K562 (cell line): Measurements from ENCODE around the gene ZNF554. TPM values are rescaled to one million over a fixed set of nuclear protein-coding genes. Genes with fewer than 3 reads are reported as not detected.

Source experiments
- CC2D1A ChIP-seq: fragments of 450-650 bp; IDR thresholded peaks from 2 replicates; pipeline ENCODE4 v1.6.1; 2017; ENCODE audit warnings: mild to moderate bottlenecking
- FOXA1 ChIP-seq: fragments of 450-650 bp; IDR thresholded peaks from 2 replicates; pipeline ENCODE4 v1.6.1; 2016; ENCODE audit warnings: mild to moderate bottlenecking, borderline replicate concordance
- GATAD2B ChIP-seq: fragments of 450-650 bp; IDR thresholded peaks from 2 replicates; pipeline ENCODE4 v1.6.1; 2017; ENCODE audit warnings: mild to moderate bottlenecking, borderline replicate concordance
- HDAC3 ChIP-seq: fragments of 450-650 bp; IDR thresholded peaks from 2 replicates; pipeline ENCODE4 v1.6.1; 2018; ENCODE audit warnings: borderline replicate concordance, mild to moderate bottlenecking, moderate library complexity; ENCODE audit not compliant: partially characterized antibody
- KDM4B ChIP-seq, 2 experiments: fragments of 450-650 bp in 1 of 2; sonication (generic) in 1 of 2; IDR thresholded peaks; 2 replicates each; pipeline ENCODE4 v1.6.1; 2016 to 2017; ENCODE audit warnings: borderline replicate concordance in 2 of 2, antibody characterized with exemption in 1 of 2, low read depth in 1 of 2, mild to moderate bottlenecking in 1 of 2
- MAZ ChIP-seq, 2 experiments: fragments of 450-650 bp in 1 of 2; sonication (generic) in 1 of 2; formaldehyde crosslinking; IDR thresholded peaks in 1 of 2; conservative IDR thresholded peaks in 1 of 2; 2 replicates each; pipeline versions ENCODE4 v1.4.0 to v1.5.0; 2020; ENCODE audit warnings: mild to moderate bottlenecking in 1 of 2, missing genetic modification reagents in 1 of 2
- MEIS2 ChIP-seq: fragments of 450-650 bp; IDR thresholded peaks from 2 replicates; pipeline ENCODE4 v1.6.1; 2014; ENCODE audit warnings: mild to moderate bottlenecking; ENCODE audit not compliant: partially characterized antibody
- MYBL2 ChIP-seq, 2 experiments: fragments of 450-650 bp in 1 of 2; sonication (generic) in 1 of 2; formaldehyde crosslinking in 1 of 2; IDR thresholded peaks; 2 replicates each; pipeline versions ENCODE4 v1.6.1 to v1.8.1; 2017 to 2022; ENCODE audit warnings: borderline replicate concordance in 1 of 2, inconsistent platforms in 1 of 2, low read depth in 1 of 2, mild to moderate bottlenecking in 1 of 2, missing genetic modification reagents in 1 of 2, moderate library complexity in 1 of 2
- NCOA2 ChIP-seq, 2 experiments: fragments of 450-650 bp; IDR thresholded peaks; 2 replicates each; pipeline ENCODE4 v1.6.1; 2018; ENCODE audit warnings: mild to moderate bottlenecking in 2 of 2, moderate library complexity in 1 of 2; ENCODE audit not compliant: partially characterized antibody in 2 of 2
- SNIP1 ChIP-seq: fragments of 450-650 bp; IDR thresholded peaks from 2 replicates; pipeline ENCODE4 v1.7.1; 2017; ENCODE audit warnings: low read depth, mild to moderate bottlenecking
- TAF9B ChIP-seq: fragments of 450-650 bp; IDR thresholded peaks from 2 replicates; pipeline ENCODE4 v1.6.1; 2018; ENCODE audit warnings: mild to moderate bottlenecking; ENCODE audit not compliant: partially characterized antibody
- TCF3 ChIP-seq: sonication (generic); formaldehyde crosslinking; IDR thresholded peaks from 2 replicates; pipeline ENCODE4 v1.4.0; 2020; ENCODE audit warnings: mild to moderate bottlenecking, missing genetic modification reagents
- YY1 ChIP-seq, 3 experiments: IDR thresholded peaks; 2 replicates each; pipeline ENCODE4 v1.6.1; 2011; ENCODE audit warnings: low read length in 2 of 3, mild to moderate bottlenecking in 2 of 3, moderate library complexity in 2 of 3, borderline replicate concordance in 1 of 3, control low read depth in 1 of 3, low read depth in 1 of 3; ENCODE audit not compliant: insufficient read depth in 3 of 3, insufficient replicate concordance in 2 of 3, control insufficient read depth in 1 of 3, insufficient read length in 1 of 3; ENCODE audit errors: extremely low read depth in 1 of 3
- ZNF212 ChIP-seq: fragments of 450-650 bp; formaldehyde crosslinking; IDR thresholded peaks from 2 replicates; pipeline ENCODE4 v1.4.0; 2020; ENCODE audit warnings: mild to moderate bottlenecking
- ZNF408 ChIP-seq: fragments of 250-450 bp; sonication (Bioruptor Pico); IDR thresholded peaks from 2 replicates; pipeline ENCODE4 v1.4.0; 2020; ENCODE audit warnings: low read depth, mild to moderate bottlenecking, moderate library complexity
- ZNF586 ChIP-seq: fragments of 450-650 bp; formaldehyde crosslinking; conservative IDR thresholded peaks from 2 replicates; pipeline ENCODE4 v1.4.0; 2020; ENCODE audit warnings: mild to moderate bottlenecking, moderate library complexity
- ZZZ3 ChIP-seq: fragments of 450-650 bp; IDR thresholded peaks from 2 replicates; pipeline ENCODE4 v1.6.1; 2016; ENCODE audit warnings: antibody characterized with exemption, mild to moderate bottlenecking, moderate library complexity
- polyA plus RNA-seq, 8 experiments: library from polyadenylated mRNA; depleted of rRNA in 4 of 8; stranded (reverse) in 5 of 8; unstranded in 3 of 8; fragments of >200 nt; fragmentation: Nextera tagmentation in 2 of 8; fragmentation: Illumina TruSeq in 1 of 8; extraction: Ambion mirVana in 2 of 8; extraction: Trizol in 1 of 8; gene quantifications; 2 replicates each; pipeline versions ENCODE4 v1.2.1 to v1.2.3, GENCODE V29; 2011 to 2014; ENCODE audit warnings: inconsistent platforms in 1 of 8, missing spikeins in 1 of 8
- total RNA-seq, 7 experiments: library from RNA; depleted of rRNA in 6 of 7; stranded (reverse); fragments of >200 nt in 6 of 7; fragmentation: Illumina TruSeq in 2 of 7; extraction: Trizol in 2 of 7; gene quantifications; 2 replicates each; pipeline versions ENCODE4 v1.2.1 to v1.2.3, GENCODE V29; 2011 to 2021; ENCODE audit warnings: low replicate concordance in 1 of 7
- TF ChIP-seq, protein P1 (sequence below): fragments of 250-450 bp; sonication (Bioruptor Pico); IDR thresholded peaks from 2 replicates; pipeline ENCODE4 v1.5.0; 2021
- TF ChIP-seq, protein P2 (sequence below): fragments of 250-450 bp; sonication (Bioruptor Pico); IDR thresholded peaks from 2 replicates; pipeline ENCODE4 v1.4.0; 2020; ENCODE audit warnings: mild to moderate bottlenecking
- TF ChIP-seq, protein P3 (sequence below): fragments of 250-450 bp; sonication (Bioruptor Pico); IDR thresholded peaks from 2 replicates; pipeline ENCODE4 v1.8.0; 2022; ENCODE audit warnings: inconsistent platforms, mild to moderate bottlenecking, moderate library complexity, borderline replicate concordance
- TF ChIP-seq, protein P4 (sequence below): fragments of 450-650 bp; formaldehyde crosslinking; IDR thresholded peaks from 2 replicates; pipeline ENCODE4 v1.4.0; 2020; ENCODE audit warnings: mild to moderate bottlenecking, mixed read lengths

ZNF554 gene
- total and polyA plus RNA-seq, 9 of the 15 experiments (the other 6 are each of a cell fraction or from before 2014, with no cell fraction given), result 0.07 to 1.8 (median 1.1) TPM

DNA sequence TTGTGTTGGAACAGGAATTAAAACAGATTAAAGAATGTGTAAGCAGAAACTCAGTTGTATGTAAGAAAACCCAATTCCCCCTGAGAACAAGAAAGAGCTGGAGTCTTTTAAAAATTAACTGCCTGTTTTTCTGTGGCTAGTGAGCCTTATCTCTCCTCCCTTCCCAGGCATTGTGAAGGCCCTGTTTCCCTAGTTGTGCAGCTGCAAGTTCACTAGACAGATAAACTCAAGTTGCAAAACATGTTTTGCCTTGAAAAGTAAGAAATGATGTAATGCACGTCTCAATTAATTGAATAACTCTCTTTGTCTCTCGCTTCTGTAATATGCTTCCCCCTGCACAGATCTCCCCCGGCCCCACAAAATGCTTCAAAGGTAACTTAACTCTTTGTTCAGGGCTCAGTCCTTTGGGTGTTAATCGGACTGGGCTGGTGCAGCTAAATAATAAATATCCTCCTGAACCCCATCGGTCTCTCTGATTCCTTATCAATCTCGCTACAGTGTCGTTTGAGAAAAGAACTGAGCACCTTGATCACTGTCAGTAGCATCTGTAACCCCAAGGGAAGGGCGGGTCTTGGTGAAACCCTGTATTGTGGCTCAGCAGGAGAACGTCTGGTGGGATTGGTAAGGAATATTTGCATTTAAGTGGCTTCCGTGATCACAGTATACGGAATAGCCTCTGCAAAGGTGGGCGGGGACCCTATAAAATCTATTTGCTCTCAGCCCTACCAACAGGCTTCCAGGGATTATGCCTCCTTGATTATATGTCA is 45.8 kb downstream of the ZNF554 start (continued):
- TF ChIP-seq ZZZ3, result no peak
- no peak for TF ChIP-seq KDM4B (IDR thresholded peaks at IDR 0.05; ENCODE audit: borderline replicate concordance in 2 of 2, low read depth in 1 of 2)
- no peak for TF ChIP-seq NCOA2 (IDR thresholded peaks at IDR 0.05; ENCODE audit: partially characterized antibody in 2 of 2)
- peak; percentile 58 for TF ChIP-seq HDAC3
- TF ChIP-seq MEIS2, result no peak
- no peak for TF ChIP-seq ZNF408 (CRISPR knock-in tag)
- TF ChIP-seq MAZ (CRISPR knock-in tag; conservative IDR thresholded peaks at IDR 0.05 in 1 of 2, IDR thresholded peaks at IDR 0.05 in 1 of 2), result no peak
- TF ChIP-seq ZNF212 (CRISPR knock-in tag), result no peak
- TF ChIP-seq ZNF586 (CRISPR knock-in tag), result no peak
- TF ChIP-seq, protein P1, sequence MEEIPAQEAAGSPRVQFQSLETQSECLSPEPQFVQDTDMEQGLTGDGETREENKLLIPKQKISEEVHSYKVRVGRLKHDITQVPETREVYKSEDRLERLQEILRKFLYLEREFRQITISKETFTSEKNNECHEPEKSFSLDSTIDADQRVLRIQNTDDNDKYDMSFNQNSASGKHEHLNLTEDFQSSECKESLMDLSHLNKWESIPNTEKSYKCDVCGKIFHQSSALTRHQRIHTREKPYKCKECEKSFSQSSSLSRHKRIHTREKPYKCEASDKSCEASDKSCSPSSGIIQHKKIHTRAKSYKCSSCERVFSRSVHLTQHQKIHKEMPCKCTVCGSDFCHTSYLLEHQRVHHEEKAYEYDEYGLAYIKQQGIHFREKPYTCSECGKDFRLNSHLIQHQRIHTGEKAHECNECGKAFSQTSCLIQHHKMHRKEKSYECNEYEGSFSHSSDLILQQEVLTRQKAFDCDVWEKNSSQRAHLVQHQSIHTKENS (CRISPR knock-in tag), result no peak
- TF ChIP-seq, protein P2, sequence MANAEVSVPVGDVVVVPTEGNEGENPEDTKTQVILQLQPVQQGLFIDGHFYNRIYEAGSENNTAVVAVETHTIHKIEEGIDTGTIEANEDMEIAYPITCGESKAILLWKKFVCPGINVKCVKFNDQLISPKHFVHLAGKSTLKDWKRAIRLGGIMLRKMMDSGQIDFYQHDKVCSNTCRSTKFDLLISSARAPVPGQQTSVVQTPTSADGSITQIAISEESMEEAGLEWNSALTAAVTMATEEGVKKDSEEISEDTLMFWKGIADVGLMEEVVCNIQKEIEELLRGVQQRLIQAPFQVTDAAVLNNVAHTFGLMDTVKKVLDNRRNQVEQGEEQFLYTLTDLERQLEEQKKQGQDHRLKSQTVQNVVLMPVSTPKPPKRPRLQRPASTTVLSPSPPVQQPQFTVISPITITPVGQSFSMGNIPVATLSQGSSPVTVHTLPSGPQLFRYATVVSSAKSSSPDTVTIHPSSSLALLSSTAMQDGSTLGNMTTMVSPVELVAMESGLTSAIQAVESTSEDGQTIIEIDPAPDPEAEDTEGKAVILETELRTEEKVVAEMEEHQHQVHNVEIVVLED (CRISPR knock-in tag), result no peak
- TF ChIP-seq CC2D1A, result 0 out of 2 replicates have a peak, but pooled peaks have one; percentile 20
- no peak for TF ChIP-seq YY1 (IDR thresholded peaks at IDR 0.05; ENCODE audit: borderline replicate concordance in 1 of 3, control insufficient read depth in 1 of 3, extremely low read depth in 1 of 3, insufficient read depth in 3 of 3, insufficient read length in 1 of 3, insufficient replicate concordance in 2 of 3, low read depth in 1 of 3, low read length in 2 of 3)
- no peak for TF ChIP-seq SNIP1
- no peak for TF ChIP-seq TAF9B
- TF ChIP-seq, protein P3, sequence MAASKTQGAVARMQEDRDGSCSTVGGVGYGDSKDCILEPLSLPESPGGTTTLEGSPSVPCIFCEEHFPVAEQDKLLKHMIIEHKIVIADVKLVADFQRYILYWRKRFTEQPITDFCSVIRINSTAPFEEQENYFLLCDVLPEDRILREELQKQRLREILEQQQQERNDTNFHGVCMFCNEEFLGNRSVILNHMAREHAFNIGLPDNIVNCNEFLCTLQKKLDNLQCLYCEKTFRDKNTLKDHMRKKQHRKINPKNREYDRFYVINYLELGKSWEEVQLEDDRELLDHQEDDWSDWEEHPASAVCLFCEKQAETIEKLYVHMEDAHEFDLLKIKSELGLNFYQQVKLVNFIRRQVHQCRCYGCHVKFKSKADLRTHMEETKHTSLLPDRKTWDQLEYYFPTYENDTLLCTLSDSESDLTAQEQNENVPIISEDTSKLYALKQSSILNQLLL (CRISPR knock-in tag), result no peak
- no peak for TF ChIP-seq FOXA1
- TF ChIP-seq MYBL2 (IDR thresholded peaks at IDR 0.05; ENCODE audit: low read depth), result peak; percentile 81
- no peak for TF ChIP-seq MYBL2 (CRISPR knock-in tag; IDR thresholded peaks at IDR 0.05; ENCODE audit: borderline replicate concordance)
- TF ChIP-seq TCF3 (CRISPR knock-in tag), result peak; percentile 88
- TF ChIP-seq, protein P4, sequence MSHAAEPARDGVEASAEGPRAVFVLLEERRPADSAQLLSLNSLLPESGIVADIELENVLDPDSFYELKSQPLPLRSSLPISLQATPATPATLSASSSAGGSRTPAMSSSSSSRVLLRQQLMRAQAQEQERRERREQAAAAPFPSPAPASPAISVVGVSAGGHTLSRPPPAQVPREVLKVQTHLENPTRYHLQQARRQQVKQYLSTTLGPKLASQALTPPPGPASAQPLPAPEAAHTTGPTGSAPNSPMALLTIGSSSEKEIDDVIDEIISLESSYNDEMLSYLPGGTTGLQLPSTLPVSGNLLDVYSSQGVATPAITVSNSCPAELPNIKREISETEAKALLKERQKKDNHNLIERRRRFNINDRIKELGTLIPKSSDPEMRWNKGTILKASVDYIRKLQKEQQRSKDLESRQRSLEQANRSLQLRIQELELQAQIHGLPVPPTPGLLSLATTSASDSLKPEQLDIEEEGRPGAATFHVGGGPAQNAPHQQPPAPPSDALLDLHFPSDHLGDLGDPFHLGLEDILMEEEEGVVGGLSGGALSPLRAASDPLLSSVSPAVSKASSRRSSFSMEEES, result no peak
- no peak for TF ChIP-seq GATAD2B
